Measurements from ENCODE around the gene CRACR2A.

DNA sequence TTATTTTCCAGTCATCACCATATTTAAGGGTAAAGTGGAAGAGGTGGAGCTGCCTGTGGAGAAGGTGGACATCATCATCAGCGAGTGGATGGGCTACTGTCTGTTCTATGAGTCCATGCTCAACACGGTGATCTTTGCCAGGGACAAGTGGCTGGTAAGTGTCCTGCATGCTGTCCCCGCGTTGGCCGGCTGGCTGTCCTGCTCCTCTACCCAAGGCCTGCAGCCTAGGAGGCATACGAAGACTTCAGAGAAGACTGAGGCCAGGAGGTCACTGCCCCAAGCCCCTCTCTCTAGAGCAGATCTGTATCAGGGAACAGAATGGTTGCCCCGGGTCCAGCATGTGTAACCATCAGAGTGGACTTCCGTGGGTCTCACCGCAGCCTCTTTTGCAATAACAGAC, 184.2 kb downstream of the CRACR2A start:
- TF ChIP-seq, protein P1, sequence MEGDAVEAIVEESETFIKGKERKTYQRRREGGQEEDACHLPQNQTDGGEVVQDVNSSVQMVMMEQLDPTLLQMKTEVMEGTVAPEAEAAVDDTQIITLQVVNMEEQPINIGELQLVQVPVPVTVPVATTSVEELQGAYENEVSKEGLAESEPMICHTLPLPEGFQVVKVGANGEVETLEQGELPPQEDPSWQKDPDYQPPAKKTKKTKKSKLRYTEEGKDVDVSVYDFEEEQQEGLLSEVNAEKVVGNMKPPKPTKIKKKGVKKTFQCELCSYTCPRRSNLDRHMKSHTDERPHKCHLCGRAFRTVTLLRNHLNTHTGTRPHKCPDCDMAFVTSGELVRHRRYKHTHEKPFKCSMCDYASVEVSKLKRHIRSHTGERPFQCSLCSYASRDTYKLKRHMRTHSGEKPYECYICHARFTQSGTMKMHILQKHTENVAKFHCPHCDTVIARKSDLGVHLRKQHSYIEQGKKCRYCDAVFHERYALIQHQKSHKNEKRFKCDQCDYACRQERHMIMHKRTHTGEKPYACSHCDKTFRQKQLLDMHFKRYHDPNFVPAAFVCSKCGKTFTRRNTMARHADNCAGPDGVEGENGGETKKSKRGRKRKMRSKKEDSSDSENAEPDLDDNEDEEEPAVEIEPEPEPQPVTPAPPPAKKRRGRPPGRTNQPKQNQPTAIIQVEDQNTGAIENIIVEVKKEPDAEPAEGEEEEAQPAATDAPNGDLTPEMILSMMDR (IDR thresholded peaks at IDR 0.05), result no peak
- no peak for TF ChIP-seq POLR2A (IDR thresholded peaks at IDR 0.05; ENCODE audit: low read depth)
